HG02981 (cell line): Measurements from ENCODE around the gene ROR2.

Experiments used
- ATAC-seq: cut with Tn5 transposase; IDR thresholded peaks from one replicate; pipeline ENCODE4 v1.9.1; 2021; ENCODE audit warnings: mild to moderate bottlenecking, moderate library complexity; ENCODE audit not compliant: unreplicated experiment

ROR2 gene

DNA sequence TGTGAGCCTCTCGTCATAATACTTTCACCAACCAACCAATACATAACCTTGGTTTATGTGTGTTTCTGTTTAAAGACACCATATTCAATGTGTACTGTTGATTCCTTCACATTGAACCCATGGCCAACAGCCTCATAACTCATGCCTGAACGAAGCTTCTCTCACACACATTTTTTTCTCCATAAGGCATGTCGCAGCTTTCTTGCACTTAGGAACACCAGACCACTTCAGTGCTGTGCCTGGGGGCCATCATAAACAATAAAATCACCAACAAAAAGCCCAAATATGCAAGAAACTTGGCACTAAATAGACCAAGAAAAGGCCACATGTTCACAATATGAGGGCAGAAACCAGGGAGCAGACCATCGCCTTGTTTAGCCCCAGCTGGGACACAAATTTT is 192.2 kb downstream of the ROR2 start:
- no peak for ATAC-seq

- no peak for ATAC-seq
Measured at GRCh38 chr9:91756510-91756780, 193.6 kb downstream of the ROR2 start.

- ATAC-seq = no peak
Measured at GRCh38 chr9:91755761-91756509, 194.1 kb downstream of the ROR2 start.

GRCh38 chr9:91753711-91754110 is 196.3 kb downstream of the ROR2 start:
- ATAC-seq = no peak

DNA sequence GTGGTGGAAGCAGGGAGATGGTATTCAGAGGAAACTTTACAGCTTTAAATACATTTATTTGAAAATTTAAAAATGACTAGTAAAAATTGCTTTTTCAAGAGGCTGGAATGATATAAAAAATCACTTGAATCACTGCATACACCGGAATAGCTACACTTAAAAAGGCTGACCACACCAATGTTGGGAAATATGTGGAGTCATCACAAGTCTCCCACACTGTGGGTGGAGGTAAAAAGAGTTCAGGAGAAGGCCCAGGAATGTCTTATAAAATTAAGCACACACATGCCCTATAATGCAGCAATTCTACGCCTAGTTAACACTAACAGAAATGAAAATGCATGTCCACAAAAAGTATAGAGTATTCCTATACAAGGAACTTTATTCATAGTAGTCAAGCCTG is 198.1 kb downstream of the ROR2 start:
- no peak for ATAC-seq

- no peak for ATAC-seq
Measured at GRCh38 chr9:91750343-91750742, 199.7 kb downstream of the ROR2 start.

DNA sequence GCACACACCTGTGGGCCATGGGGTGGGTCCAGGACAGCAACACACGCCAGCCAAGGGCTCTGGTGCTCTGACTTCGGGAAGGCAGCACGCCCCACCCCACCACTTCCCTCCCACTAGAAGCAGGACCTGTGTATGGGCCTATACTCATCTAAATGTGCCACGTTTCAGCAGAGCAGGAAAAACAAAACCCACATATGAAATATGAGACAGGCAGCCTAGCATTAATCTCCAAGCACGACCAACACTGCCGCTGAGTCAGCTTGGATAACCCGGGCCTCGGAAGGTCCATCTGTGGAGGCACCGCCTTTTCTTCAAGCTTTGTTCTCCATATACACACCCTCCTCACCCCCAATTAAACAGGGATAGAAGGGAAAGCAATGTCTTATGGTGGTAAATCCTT is 203.1 kb downstream of the ROR2 start:
- ATAC-seq = no peak

DNA sequence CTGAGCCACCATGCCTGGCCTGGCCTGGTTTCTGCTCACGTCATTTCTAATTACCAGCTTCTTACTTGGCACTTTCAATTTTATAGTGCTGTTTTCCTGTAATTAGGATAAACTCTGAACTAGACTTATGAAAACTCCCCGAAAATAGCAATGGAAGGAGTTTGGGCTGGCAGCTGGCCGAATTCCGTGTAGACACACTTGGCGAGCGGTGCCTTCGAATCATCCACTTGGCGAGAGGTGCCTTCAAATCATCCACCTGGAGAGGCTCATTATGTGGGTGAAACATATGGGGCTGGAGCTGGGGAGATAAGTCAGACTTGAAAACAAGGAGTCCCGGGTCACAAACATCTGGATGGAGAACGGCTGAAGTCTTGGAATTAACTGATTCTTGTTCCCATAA is 203.7 kb downstream of the ROR2 start:
- no peak for ATAC-seq

- ATAC-seq = no peak
Measured at GRCh38 chr9:91744114-91744513, 205.9 kb downstream of the ROR2 start.

DNA sequence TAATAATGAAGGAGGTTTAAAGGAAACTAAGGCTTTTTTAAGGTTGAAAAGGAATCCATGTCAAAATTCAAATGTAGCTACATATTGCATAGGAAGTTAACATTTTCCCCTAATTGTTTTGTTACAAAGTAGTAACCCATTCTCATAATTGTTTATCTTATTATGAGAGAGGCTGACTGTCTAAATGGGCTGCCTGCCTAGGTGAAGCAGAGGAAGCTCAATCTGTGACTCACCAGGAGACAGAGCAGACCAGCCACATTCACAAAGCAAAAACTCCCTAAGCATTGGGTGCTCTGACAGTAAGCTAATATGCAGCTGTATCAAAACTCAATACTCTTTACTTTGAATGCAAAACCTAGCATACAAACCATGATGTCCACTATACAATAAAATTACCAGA is 208.5 kb downstream of the ROR2 start:
- no peak for ATAC-seq

- ATAC-seq = no peak
Measured at GRCh38 chr9:91740701-91741100, 209.3 kb downstream of the ROR2 start.

DNA sequence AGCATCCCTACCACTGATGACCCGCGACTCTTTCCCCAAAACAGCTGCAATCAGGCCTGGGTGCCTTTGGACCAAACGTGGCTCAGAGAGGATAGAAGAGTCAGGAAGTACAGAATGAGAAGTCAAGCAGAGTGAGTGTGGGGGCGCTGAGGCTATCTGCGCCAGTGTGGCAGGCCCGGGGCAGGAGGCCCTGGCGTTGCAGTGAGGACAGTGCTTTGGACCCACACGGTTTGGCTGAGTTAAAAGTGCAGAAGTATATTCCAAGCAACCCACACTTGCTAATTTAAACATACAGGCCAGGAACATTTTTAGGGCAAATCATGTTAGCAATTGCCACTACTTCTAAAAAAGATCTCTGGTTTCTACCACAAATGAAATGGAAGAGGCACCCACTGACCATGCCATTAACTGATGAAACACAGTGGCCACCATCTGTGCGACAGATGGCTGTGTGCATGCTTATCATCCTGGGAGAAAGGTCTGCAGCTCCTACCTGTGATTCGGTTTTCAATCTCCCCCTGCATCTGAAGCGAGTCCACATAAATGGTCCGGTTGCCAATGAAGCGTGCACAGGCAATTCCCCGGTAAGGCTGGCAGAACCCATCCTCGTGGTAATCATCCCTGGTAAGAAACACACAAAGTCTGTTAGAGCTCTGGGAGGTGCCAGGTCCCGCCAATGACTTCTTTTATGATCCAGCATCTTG is 213.0 kb downstream of the ROR2 start:
- ATAC-seq = no peak

- ATAC-seq = no peak
Measured at GRCh38 chr9:91736311-91736710, 213.7 kb downstream of the ROR2 start.

DNA sequence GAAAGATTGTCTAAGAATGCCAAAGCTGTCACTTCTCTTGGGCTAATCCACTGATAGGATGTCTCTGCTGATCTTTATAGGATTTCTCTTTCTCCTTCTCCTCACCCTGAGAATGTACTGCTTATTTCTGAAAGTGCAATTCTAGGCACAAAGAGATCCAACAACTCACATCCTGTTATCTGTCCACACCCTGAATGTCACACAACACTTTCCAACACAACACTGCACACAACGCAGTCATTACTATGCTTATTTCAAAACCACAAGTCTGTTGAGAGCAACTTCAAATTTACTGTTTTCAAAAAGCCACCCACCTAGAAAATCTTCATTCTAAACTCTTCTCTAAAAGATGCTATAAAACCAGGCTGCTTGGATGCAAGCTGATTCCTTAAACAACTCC is 215.0 kb downstream of the ROR2 start:
- no peak for ATAC-seq

GRCh38 chr9:91734371-91734981 is 215.6 kb downstream of the ROR2 start:
- ATAC-seq = no peak

DNA sequence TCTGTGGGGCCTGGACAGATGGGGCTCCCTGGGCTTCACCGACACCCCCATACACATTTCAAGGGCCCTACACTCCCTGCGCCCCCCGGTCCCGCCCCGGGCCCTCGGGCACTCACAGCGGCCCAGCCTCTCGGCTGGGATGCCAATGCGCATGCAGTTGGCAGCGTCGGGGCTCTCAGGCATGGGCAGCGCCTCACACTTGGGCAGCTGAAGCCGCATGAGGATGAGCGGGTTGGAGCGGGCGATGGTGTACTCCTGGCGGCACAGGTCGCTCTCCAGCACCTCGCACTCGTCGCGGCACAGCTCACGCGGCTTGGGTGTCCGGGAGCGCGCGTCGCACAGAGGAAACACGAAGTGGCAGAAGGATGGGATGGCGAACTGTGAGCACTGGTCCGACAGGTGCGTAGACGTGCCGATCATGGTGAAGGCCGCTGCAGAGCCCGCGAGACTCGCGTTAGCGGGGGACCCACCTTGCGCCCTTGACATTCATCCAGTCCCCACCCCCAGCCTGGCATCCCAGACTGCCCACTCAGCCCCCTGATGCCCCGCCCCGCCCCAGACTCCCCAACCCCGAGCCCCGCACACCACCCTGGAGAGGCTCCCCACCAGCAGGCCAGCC is 216.9 kb downstream of the ROR2 start:
- ATAC-seq = no peak

- no peak for ATAC-seq
Measured at GRCh38 chr9:91732187-91733005, 217.6 kb downstream of the ROR2 start.

DNA sequence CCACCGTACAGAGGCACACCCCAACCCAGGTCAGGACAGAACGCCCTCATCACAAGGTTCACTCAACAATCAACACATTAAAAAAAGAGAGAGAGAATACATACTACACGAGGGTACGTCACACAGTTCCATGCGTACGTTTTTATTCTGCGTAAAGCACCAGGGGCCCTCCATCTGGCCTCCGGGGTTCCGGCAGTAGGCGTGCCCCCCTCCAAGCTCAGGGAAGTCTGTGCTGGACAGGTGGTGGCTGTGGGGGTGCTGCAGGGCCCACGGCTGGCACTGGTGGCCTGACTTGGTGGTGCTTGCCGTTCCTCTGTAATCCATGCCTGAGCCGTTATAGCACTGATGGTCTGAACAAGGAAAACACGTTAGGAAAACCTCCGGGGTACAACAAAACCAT is 219.2 kb downstream of the ROR2 start:
- ATAC-seq = no peak

DNA sequence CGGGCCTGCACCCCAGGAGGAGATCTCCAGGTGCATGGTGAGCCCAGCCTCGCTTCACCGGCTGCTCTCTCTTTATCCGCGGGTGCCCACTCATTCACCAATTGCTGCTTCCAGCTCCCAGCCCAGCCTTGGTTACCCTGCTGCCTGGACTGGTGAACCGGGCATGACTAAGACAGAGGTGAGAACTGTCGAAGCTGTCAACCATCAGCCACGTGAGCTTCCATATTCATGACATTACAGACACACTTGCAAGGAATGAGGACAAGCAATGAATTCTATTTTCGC is 220.5 kb downstream of the ROR2 start:
- ATAC-seq = no peak

GRCh38 chr9:91727972-91728371 is 222.1 kb downstream of the ROR2 start:
- no peak for ATAC-seq

DNA sequence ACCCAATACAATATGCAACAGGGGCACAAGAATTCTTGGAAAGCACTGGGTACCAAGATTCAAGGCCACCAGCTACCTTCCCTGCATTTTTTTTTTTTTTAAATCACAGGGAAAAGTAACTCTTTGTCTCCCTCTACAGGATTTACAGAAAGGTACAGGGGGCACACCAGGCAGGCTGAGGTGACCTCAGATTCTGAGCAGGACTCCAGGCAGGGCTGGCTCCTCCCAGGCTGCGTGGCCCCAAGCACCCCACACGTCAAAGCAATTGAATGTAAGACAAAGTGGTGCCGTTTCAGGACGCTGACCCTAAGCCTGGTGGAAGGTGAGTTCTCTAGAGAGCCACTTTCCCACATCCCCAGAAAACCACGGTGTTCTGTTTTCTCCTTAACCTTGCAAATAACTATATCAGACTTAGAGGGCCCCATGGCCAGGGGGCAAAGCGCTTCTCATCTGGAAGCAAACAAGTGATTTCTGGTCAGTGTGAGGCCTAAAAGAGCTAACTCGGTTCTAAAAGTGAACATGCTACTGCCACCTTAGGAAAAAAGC is 222.6 kb downstream of the ROR2 start:
- ATAC-seq = no peak
